Measurements from ENCODE around the gene CCN5.

CCN5 gene

DNA sequence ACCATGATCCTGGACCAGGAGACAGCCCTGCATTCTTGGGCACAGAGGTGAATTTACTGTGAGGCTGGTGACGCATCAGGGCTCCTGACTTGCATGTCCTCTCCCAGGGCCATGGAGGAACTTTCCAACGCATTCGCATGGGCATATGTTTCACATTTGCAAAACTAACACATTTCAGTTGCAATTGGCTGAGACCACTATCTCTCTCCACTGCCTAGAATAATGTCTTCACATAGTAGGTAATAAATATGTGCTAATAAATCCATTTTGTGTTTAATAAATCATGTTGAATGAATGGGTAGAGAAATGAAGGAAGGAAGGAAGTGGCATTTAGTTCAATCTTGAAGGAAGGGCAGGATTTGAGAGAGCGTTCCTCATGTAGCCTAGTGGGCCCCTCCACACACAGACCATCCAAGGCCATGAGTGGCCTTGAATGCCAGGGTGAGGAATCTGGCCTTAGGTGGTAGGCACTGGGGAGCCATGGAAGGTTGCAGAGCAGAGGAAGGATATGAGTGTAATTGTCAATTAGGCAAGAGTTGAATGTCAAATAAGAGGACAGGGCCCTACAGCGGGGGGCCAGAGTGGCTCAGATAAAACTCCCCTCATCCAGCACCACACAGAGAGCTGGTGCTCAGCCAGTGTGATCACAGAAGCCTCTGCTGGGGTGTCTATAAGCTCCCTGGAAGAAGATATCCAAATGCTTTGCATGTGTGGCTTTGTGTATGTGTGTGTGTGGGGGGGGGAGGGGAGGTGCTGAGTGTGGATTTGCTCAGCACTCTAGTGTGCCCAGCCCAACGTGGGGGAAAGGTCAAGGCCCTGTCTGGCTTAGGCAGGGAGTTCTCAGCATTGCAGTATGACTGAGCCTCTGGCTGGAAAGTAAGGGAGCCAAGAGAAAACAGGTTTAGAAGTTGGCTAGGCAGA is 30.9 kb upstream of the CCN5 start:
- Histone ChIP-seq H3K4me1 (ENCODE audit: control insufficient read depth in 2 of 2, insufficient read depth in 2 of 2, low read length in 2 of 2) (no peaks in the 10 kb centered on the region), H3K9me3 (ENCODE audit: control insufficient read depth in 2 of 2, low read length in 2 of 2) (no peaks in the 10 kb centered on the region), H3K9ac (ENCODE audit: low read depth in 1 of 2, low read length in 2 of 2) (no peak overlapping the region), H3K27ac (ENCODE audit: low read depth in 2 of 2, low read length in 2 of 2) (no peak overlapping the region), H3K4me3 (ENCODE audit: low read length in 2 of 2) (no peak overlapping the region), H3K36me3 (ENCODE audit: control insufficient read depth in 2 of 2, insufficient read depth in 2 of 2, low read length in 2 of 2) (no peaks in the 10 kb centered on the region), H3K27me3 (ENCODE audit: control insufficient read depth in 2 of 2, insufficient read depth in 2 of 2, low read length in 2 of 2) (peaks cover 0 to 6% of the 10 kb centered on the region in 2 donors)

DNA sequence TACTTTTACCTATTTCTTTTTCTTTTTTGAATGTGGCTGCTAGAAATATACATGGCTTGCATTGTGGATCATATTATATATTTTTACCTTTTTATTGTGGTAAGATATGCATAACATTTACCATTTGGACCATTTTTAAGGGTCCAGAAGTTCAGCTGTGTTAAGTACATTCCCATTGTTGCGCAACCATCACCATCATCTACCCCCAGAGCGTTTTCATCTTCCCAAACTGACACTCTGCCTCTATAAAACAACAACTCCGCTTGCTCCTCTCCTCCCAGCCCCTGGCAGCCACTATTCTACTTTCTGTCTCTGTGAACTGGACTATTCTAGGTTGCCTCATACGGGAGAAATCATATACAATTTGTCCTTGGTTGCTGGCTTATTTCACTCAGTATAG is 28.2 kb upstream of the CCN5 start:
- H3K4me1 ChIP-seq (ENCODE audit: control insufficient read depth in 2 of 2, insufficient read depth in 2 of 2, low read length in 2 of 2): no peaks in the 10 kb centered on the region
- H3K36me3 ChIP-seq (ENCODE audit: control insufficient read depth in 2 of 2, insufficient read depth in 2 of 2, low read length in 2 of 2): no peaks in the 10 kb centered on the region
- peaks cover 0 to 6% of the 10 kb centered on the region in 2 donors for H3K27me3 ChIP-seq (ENCODE audit: control insufficient read depth in 2 of 2, insufficient read depth in 2 of 2, low read length in 2 of 2)
- no peak overlapping the region for H3K27ac ChIP-seq (ENCODE audit: low read depth in 2 of 2, low read length in 2 of 2)
- H3K4me3 ChIP-seq (ENCODE audit: low read length in 2 of 2): no peak overlapping the region
- no peaks in the 10 kb centered on the region for H3K9me3 ChIP-seq (ENCODE audit: control insufficient read depth in 2 of 2, low read length in 2 of 2)
- H3K9ac ChIP-seq (ENCODE audit: low read depth in 1 of 2, low read length in 2 of 2): no peak overlapping the region

DNA sequence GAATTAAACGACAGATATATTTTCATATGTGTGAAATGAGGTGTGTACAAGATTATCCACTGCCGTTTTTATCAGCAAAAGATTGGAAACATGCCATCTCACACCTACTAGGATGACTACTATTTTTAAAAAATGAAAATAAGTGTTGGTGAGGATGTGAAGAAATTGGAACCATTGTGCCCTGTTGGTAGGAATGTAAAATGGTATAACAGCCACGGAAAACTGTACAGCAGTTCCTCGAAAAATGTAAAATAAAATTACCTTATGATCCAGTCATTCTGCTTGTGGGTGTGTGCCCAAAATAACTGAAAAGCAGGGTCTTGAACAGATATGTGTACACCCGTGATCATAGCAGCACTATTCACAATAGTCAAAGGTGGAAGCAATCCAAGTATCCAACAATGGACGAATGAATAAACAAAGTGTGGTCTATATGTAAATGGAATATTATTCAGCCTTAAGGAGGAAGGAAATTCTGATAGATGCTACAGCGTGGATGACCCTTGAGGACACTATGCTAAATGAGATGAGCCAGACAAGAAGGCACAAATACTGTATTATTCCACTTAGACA is 27.0 kb upstream of the CCN5 start:
- Histone ChIP-seq H3K36me3 (ENCODE audit: control insufficient read depth in 2 of 2, insufficient read depth in 2 of 2, low read length in 2 of 2) (no peaks in the 10 kb centered on the region), H3K27ac (ENCODE audit: low read depth in 2 of 2, low read length in 2 of 2) (no peak overlapping the region), H3K9me3 (ENCODE audit: control insufficient read depth in 2 of 2, low read length in 2 of 2) (no peaks in the 10 kb centered on the region), H3K9ac (ENCODE audit: low read depth in 1 of 2, low read length in 2 of 2) (no peak overlapping the region), H3K27me3 (ENCODE audit: control insufficient read depth in 2 of 2, insufficient read depth in 2 of 2, low read length in 2 of 2) (peaks cover 0 to 6% of the 10 kb centered on the region in 2 donors), H3K4me1 (ENCODE audit: control insufficient read depth in 2 of 2, insufficient read depth in 2 of 2, low read length in 2 of 2) (no peaks in the 10 kb centered on the region), H3K4me3 (ENCODE audit: low read length in 2 of 2) (no peak overlapping the region)

DNA sequence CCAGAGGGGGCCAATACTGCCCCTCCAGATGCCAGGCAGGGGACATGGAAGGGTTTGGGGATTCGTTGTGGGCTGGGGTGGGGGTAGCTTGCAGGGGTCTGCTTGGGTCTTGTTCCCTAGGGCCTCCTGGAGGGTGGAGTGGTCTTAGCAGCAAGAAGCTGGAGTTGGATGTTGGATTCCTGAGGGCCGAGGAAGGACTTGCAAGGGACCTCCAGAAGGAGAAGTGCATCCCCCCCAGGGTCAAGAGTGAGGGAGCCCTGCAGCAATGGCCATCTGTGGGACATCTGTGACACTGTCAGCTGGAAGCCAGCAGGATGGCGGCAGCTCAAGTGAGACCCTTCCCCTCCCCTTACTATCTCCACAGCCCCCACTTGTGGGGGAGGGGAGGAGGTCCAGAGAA is 25.4 kb upstream of the CCN5 start:
- no peak overlapping the region for H3K9ac ChIP-seq (ENCODE audit: low read depth in 1 of 2, low read length in 2 of 2)
- no peaks in the 10 kb centered on the region for H3K36me3 ChIP-seq (ENCODE audit: control insufficient read depth in 2 of 2, insufficient read depth in 2 of 2, low read length in 2 of 2)
- H3K4me1 ChIP-seq (ENCODE audit: control insufficient read depth in 2 of 2, insufficient read depth in 2 of 2, low read length in 2 of 2): no peaks in the 10 kb centered on the region
- H3K4me3 ChIP-seq (ENCODE audit: low read length in 2 of 2): no peak overlapping the region
- H3K9me3 ChIP-seq (ENCODE audit: control insufficient read depth in 2 of 2, low read length in 2 of 2): no peaks in the 10 kb centered on the region
- H3K27ac ChIP-seq (ENCODE audit: low read depth in 2 of 2, low read length in 2 of 2): no peak overlapping the region
- peaks cover 0 to 3% of the 10 kb centered on the region in 2 donors for H3K27me3 ChIP-seq (ENCODE audit: control insufficient read depth in 2 of 2, insufficient read depth in 2 of 2, low read length in 2 of 2)

DNA sequence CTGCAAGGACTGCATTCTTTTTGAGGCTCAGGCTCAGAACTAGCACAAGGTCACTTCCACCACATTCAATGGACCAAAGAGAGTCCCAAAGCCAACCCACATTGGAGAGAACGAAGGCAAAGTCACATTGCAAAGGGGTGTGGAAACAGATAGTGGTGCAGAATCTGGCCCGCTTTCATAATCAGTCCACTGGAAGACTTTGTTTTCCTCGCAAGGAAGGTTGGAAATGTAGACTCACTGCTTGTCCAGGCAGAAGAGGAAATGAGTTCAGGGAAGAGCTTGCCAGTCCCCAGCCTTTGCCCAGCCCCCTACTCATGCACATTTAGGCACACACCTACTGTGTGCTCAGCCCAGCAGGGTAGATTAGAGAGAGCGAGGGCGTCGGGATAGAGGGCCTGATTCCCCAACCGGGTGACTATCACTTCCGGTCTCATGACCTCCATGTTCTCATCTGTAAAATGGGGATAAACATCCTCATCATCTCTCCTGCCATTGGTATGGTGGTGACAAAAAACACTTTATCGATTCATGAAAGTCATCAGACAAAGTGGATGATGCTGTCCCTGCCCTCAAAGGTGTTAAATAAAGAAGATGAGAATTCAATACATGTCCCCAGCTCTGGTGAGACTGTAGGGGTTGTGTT is 24.3 kb upstream of the CCN5 start:
- Histone ChIP-seq H3K9ac (ENCODE audit: low read depth in 1 of 2, low read length in 2 of 2) (no peak overlapping the region), H3K9me3 (ENCODE audit: control insufficient read depth in 2 of 2, low read length in 2 of 2) (no peaks in the 10 kb centered on the region), H3K4me3 (ENCODE audit: low read length in 2 of 2) (no peak overlapping the region), H3K27me3 (ENCODE audit: control insufficient read depth in 2 of 2, insufficient read depth in 2 of 2, low read length in 2 of 2) (peaks cover 0 to 3% of the 10 kb centered on the region in 2 donors), H3K4me1 (ENCODE audit: control insufficient read depth in 2 of 2, insufficient read depth in 2 of 2, low read length in 2 of 2) (no peaks in the 10 kb centered on the region), H3K27ac (ENCODE audit: low read depth in 2 of 2, low read length in 2 of 2) (no peak overlapping the region), H3K36me3 (ENCODE audit: control insufficient read depth in 2 of 2, insufficient read depth in 2 of 2, low read length in 2 of 2) (no peaks in the 10 kb centered on the region)

DNA sequence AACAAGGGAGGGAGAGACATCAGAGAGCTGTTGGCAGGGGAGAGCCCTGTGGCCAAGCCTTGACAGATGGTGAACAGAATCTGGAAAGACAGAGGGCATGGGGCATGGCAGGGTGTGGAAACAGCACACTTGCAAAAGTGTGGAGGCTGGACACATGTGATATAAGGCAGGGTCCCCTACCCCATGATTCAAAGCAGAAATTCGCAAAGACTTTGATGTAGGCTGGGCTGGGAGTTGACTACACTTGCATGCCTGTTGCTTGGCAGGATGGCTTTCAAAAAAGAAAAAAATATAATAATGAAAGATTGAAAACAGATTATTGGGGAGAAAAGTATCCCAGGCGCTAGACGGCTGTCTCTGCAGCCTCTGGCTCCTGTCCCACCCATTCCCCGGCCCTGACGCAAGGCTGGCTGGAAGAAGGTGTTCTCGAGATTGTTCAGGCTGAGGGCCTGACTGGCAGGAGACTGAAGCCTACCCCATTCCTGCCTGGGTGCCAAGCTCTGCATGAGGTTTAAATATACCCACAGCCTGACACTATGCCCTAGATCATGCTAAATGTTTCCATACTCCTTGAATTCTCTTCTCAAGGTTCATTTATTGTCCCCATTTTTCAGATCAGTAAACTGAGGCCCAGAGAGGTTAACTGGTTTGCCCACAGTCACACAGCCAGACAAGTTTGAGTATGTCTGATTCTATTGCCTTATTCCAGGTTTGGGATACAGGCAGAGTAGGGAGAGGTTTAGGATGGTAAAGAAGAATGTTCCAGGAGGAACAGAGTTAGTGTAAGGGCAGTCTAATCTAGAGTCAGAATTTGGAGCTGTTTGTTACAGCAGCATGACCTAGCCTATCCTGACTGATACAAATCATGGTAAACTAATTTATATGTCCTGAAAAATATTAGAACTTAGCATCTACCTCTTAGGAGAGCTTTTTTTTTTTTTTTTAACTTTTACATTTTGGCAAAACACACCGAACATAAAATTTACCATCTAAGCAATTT is 23.4 kb upstream of the CCN5 start:
- peaks cover 0 to 3% of the 10 kb centered on the region in 2 donors for H3K27me3 ChIP-seq (ENCODE audit: control insufficient read depth in 2 of 2, insufficient read depth in 2 of 2, low read length in 2 of 2)
- no peaks in the 10 kb centered on the region for H3K36me3 ChIP-seq (ENCODE audit: control insufficient read depth in 2 of 2, insufficient read depth in 2 of 2, low read length in 2 of 2)
- no peak overlapping the region for H3K27ac ChIP-seq (ENCODE audit: low read depth in 2 of 2, low read length in 2 of 2)
- no peak overlapping the region for H3K9ac ChIP-seq (ENCODE audit: low read depth in 1 of 2, low read length in 2 of 2)
- no peak overlapping the region for H3K4me3 ChIP-seq (ENCODE audit: low read length in 2 of 2)
- no peaks in the 10 kb centered on the region for H3K9me3 ChIP-seq (ENCODE audit: control insufficient read depth in 2 of 2, low read length in 2 of 2)
- H3K4me1 ChIP-seq (ENCODE audit: control insufficient read depth in 2 of 2, insufficient read depth in 2 of 2, low read length in 2 of 2): no peaks in the 10 kb centered on the region

DNA sequence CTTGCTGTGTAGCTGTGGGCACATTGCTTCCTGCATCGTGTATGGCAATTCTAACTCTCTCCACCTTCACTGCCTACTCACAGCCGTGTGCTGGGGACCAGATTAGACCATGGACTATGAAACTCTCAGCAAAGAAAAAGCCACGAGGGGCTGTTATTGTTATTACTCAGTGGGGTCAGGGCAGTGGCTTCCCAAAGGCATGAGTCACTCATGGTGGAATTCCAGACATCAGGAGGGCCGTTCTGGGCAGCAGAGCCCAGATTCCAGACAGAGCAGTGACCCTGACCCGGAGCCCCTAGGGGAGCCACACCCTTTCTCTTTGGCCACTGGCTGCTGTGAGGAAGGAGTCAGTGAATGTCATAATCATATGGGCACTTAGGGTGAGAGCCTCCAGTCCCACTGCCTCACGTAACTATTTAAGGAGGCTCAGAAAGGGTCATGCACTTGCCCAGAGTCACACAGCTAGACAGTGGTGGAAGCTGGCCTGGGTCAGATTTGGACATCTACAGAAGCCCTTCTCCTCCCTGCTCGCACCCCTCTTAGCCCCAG is 22.2 kb upstream of the CCN5 start:
- Histone ChIP-seq H3K27me3 (ENCODE audit: control insufficient read depth in 2 of 2, insufficient read depth in 2 of 2, low read length in 2 of 2) (no peaks in the 10 kb centered on the region), H3K4me1 (ENCODE audit: control insufficient read depth in 2 of 2, insufficient read depth in 2 of 2, low read length in 2 of 2) (no peaks in the 10 kb centered on the region), H3K9ac (ENCODE audit: low read depth in 1 of 2, low read length in 2 of 2) (no peak overlapping the region), H3K36me3 (ENCODE audit: control insufficient read depth in 2 of 2, insufficient read depth in 2 of 2, low read length in 2 of 2) (no peaks in the 10 kb centered on the region), H3K4me3 (ENCODE audit: low read length in 2 of 2) (no peak overlapping the region), H3K9me3 (ENCODE audit: control insufficient read depth in 2 of 2, low read length in 2 of 2) (no peaks in the 10 kb centered on the region), H3K27ac (ENCODE audit: low read depth in 2 of 2, low read length in 2 of 2) (peak overlapping the region in 1 of 2 donors; percentile 39)

DNA sequence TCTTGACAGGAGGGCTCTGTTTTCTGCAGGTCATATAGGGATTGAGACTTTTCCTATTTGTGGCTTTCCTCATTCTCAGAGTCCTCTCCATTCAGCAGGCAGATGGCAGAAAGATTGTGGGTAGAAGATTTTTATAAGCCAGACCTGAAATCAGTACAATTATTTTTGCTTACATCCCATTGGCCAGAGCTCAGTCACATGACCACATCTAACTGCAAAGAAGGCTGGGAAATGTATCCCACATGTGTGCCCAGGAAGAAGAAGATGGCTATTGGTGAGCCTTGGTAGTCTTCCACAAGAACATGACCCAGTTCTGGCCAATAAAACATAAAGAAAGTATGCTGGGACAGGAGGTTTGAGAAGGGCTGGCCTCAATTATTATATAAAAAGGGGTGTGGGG is 21.5 kb upstream of the CCN5 start:
- no peak overlapping the region for H3K27ac ChIP-seq (ENCODE audit: low read depth in 2 of 2, low read length in 2 of 2)
- H3K4me1 ChIP-seq (ENCODE audit: control insufficient read depth in 2 of 2, insufficient read depth in 2 of 2, low read length in 2 of 2): no peaks in the 10 kb centered on the region
- no peak overlapping the region for H3K9ac ChIP-seq (ENCODE audit: low read depth in 1 of 2, low read length in 2 of 2)
- H3K9me3 ChIP-seq (ENCODE audit: control insufficient read depth in 2 of 2, low read length in 2 of 2): no peaks in the 10 kb centered on the region
- no peaks in the 10 kb centered on the region for H3K27me3 ChIP-seq (ENCODE audit: control insufficient read depth in 2 of 2, insufficient read depth in 2 of 2, low read length in 2 of 2)
- H3K4me3 ChIP-seq (ENCODE audit: low read length in 2 of 2): no peak overlapping the region
- H3K36me3 ChIP-seq (ENCODE audit: control insufficient read depth in 2 of 2, insufficient read depth in 2 of 2, low read length in 2 of 2): no peaks in the 10 kb centered on the region

DNA sequence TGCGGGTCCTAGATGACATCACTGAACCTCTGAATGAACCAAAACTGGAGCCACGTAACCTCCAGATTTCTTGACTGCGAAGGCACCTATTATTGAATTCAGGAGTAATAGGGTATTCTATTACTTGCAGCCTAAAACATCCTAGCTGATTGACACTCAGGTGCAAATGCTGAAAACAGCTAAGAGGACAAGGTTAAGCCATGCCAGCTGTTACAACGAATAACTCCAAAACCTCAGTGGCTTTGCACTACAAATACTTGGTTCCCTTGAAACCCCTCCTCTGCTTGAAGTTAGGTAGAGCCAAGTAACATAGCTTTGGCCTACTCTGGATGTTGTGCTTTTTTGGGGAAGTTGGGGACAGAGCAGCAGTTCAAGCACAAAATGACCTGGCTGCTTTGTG is 21.0 kb upstream of the CCN5 start:
- Histone ChIP-seq H3K4me1 (ENCODE audit: control insufficient read depth in 2 of 2, insufficient read depth in 2 of 2, low read length in 2 of 2) (no peaks in the 10 kb centered on the region), H3K4me3 (ENCODE audit: low read length in 2 of 2) (no peak overlapping the region), H3K27ac (ENCODE audit: low read depth in 2 of 2, low read length in 2 of 2) (no peak overlapping the region), H3K27me3 (ENCODE audit: control insufficient read depth in 2 of 2, insufficient read depth in 2 of 2, low read length in 2 of 2) (no peaks in the 10 kb centered on the region), H3K9me3 (ENCODE audit: control insufficient read depth in 2 of 2, low read length in 2 of 2) (no peaks in the 10 kb centered on the region), H3K36me3 (ENCODE audit: control insufficient read depth in 2 of 2, insufficient read depth in 2 of 2, low read length in 2 of 2) (no peaks in the 10 kb centered on the region), H3K9ac (ENCODE audit: low read depth in 1 of 2, low read length in 2 of 2) (no peak overlapping the region)

All from mucosa of rectum (tissue), 2 donors.